ENCODE data around the gene PLA2G2D.
"Not testable (repeated sequence)": the region's sequence is repeated elsewhere in the genome, so short reads cannot be mapped to it uniquely, and the experiment has no call there.

The PLA2G2D gene

DNA sequence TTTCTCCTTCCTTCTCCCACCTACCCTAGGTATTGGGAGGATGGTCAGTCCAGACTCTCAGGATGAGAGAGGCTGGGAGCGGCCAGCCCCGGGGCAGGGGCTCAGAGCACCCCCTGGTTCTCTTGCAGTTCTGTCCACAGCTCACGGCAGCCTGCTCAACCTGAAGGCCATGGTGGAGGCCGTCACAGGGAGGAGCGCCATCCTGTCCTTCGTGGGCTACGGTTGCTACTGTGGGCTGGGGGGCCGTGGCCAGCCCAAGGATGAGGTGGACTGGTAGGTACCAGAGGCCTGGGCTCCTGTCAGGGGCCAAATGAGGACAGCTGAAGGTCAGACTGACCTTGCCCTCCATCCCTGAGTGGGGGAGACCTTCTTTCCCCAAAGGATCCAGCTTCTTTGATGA is 24.0 kb upstream of the PLA2G2D start:
- DNase-seq (ENCODE audit: low read depth in 2 of 2, low spot score in 1 of 2): no peak

DNA sequence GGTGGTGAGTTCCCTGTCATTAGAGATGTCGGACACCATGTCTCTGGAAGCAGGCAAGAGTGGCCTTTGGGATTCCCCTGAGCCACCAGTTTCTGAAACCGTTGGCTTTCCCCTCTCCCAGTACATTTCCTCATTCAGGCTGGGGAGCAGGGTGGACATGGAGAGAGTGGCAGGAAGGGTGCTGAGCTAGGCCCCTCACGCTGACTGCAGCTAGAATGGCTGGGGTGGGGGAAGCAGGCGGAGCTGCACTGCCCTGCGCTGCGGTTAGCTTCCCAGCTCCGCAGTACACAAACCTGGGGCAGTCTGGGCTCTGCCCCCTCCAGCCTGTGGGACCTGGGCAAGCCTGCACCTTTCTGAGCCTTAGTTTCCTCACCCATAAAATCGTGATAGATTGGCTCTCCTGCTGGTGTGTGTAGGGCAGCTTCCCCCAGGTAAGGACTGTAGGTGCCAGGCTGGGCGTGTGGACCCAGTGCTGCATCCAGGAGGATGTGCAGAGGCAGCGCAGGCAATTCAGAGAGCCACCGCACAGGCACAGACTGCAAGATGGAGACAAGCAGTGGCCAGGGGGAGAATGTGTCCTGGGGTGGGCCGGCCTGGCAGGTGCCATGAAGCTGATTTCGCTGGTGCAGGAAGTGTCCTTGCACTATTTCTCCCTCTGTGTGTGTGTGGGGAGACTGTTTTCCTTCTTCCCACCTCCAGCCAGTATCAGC is 22.8 kb upstream of the PLA2G2D start:
- no peak for DNase-seq (ENCODE audit: low read depth in 2 of 2, low spot score in 1 of 2)

DNA sequence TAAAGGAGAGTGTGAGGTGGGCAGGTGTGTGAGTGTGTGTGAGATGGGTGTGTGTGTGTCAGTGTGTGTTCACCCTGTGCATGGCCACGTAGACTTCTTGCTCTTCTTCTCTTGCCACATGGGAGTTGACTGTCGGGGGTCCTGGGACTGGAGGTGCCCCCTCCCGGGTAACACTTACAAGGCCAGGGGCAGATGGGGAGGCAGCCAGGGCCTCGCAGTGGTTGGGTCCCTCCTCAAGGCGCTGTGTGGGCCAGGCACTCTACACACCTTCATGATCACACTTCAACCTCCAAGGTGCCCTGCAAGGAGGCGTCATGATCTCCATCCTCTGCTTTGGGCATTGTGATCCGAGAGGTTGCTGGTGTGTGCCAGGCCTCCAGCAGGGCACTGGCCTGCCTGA is 22.1 kb upstream of the PLA2G2D start:
- DNase-seq (ENCODE audit: low read depth in 2 of 2, low spot score in 1 of 2): no peak

DNA sequence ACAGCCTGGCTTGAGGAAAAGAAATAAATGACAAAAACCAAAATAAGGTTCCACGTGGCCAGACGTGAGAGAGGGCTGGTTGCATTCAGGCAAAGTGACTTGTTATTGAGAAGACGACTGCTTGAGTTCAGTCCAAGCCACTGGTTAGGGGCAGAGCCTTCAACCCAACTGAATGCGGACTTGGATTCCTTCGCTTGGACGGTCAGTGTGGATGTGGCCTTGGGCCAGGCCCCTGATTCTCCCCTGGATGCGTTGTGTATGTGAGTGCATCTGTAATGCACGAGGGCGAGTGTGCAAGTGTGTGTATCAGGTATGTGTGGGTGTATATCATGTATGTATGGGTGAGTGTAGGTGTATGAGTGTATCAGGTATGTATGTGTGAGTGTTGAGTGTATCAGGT is 21.7 kb upstream of the PLA2G2D start:
- DNase-seq (ENCODE audit: low read depth in 2 of 2, low spot score in 1 of 2): no peak

DNA sequence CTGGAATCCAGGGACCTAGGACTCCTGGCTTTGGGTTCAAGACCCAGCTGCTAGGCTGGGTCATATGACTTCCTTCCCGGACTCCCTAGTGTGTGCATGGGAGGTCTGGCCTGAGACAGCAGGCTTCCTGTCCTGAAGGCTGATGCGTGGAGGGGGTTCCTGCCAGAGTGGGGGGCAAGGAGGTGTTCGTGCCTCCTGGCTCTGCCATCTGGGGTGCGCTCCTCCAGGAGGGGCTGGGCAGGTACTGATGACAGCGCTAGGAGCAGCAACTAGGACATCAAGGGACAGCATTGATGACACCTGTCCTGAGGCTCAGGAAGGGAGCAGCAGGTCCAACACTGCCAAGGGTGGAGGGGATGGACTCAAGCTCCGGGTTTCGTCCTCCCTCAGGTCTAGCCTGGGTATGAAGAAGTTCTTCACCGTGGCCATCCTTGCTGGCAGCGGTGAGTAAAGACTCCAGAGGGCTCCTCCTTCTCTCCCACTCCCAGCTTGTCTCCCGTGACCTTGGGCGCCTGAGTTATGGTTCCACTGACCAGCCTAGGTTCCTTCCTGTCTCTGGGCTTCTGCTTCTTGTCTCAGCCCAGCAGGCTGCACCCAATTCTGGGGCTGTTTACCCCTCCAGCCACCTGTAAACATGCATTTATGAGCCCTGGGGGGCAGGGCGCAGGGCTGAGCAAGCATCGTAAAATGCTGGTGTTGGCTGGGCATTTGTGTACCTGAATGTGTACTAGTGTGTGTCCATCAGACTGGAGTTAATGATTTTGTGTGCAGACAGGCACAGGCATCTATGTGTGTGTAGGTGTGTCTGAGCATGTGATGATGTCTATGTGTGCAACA is 20.7 kb upstream of the PLA2G2D start:
- DNase-seq (ENCODE audit: low read depth in 2 of 2, low spot score in 1 of 2): no peak

DNA sequence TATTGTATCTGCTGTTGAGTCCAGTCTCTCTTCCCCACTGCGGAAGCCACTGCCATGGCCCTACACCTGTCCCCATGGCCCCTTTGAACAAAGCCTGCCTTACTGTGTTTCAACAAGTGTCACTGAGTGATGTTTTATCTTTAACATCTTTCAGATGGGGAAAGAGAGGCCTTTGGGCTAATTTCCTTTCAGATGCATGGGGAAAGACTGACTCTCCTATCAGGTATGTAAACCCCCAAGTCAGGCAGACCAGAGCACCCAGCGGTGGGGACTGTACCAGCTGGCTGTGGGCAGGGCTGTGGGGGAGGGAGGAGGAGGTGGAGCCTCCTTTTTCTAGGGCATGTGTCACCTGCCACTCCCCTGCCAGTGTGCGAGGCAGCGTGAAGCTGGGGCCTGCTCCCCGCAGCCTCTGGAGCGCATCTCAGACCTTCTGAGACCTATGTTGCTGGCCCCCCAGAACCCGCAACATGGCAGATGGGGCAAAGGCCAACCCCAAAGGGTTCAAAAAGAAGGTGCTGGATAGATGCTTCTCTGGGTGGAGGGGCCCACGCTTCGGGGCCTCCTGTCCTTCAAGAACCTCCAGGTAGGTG is 19.7 kb upstream of the PLA2G2D start, which contains the start of gene PLA2G2F:
PLA2G2F (plus strand) TSS at position 363 of the 590 bp plus-strand sequence; CDS start at position 468, 105 bp downstream.
- no peak for DNase-seq (ENCODE audit: low read depth in 2 of 2, low spot score in 1 of 2)

DNA sequence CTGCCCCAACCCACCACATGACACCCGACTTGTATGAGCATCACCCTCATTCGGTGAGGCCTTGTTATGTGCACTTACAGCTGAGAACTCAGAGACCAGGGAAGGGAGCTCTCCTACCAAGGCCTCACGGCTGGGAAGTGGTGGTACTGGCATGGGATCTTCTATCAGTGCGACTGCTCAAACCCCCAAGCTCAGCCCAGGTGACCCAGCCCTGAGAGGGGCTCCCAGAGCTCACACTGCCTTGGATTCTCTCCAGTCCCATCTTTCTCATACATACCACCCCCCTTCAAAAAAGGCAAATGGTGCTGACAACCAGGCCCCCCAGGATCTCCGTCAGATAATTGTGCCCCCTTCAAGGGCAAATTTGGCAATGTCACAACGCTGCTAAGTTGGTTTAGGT is 19.0 kb upstream of the PLA2G2D start:
- DNase-seq (ENCODE audit: low read depth in 2 of 2, low spot score in 1 of 2): no peak

DNA sequence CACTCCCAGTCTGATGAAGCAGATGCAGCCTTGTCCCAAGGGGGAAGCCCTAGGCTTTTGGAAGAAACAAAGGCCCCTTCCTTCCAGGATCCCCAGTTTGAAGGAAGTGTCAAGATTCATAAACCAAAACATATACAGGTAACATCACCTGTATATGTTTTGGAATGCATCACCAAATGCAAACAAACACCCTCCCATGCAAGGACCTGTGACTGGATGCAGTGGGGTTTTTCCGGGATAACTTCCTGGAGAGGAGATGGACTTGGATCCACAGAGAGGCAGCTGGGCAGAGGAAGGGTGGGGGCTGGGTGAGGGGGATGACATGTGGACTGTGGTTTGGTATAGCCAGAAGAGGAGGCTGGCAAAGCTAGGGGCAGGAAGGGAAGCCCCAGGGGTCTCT is 18.3 kb upstream of the PLA2G2D start:
- no peak for DNase-seq (ENCODE audit: low read depth in 2 of 2, low spot score in 1 of 2)

DNA sequence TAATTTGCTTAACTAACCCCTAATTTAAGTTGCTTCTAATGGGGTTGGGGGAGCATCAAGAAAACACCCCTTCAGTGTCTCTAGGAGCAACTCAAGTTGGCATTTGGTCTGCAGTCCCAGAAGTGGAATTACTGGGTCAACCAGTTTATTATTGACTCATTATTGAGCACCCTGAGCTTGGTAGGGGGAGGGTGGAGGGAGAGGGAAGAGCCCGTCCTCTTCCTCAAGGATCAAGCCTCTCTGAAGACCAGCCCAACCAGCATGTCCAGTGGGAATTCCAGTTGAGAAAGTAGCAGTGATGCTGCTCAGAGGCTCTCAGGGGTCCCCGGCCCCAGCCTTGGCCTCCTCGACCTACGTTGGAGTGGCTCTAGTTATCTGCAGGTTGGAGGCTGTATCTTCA is 17.7 kb upstream of the PLA2G2D start:
- no peak for DNase-seq (ENCODE audit: low read depth in 2 of 2, low spot score in 1 of 2)

DNA sequence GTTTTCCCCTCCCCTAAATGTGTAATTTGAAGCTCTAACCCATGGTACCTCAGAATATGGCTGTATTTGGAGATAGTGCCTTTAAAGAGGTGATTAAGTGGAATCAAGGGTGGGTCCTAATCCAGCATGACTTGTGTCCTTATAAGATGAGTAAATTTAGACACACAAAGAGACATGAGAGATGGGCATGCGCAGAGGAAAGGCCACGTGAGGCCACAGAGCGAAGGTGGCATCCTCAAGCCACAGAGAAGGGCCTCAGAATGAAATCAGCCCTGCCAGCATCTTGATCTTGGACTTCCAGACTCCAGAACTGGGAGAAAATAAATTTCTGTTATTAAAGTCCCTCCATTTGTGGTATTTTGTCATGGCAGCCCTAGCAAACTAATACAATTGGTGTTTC is 16.9 kb upstream of the PLA2G2D start:
- DNase-seq (ENCODE audit: low read depth in 2 of 2, low spot score in 1 of 2): no peak

DNA sequence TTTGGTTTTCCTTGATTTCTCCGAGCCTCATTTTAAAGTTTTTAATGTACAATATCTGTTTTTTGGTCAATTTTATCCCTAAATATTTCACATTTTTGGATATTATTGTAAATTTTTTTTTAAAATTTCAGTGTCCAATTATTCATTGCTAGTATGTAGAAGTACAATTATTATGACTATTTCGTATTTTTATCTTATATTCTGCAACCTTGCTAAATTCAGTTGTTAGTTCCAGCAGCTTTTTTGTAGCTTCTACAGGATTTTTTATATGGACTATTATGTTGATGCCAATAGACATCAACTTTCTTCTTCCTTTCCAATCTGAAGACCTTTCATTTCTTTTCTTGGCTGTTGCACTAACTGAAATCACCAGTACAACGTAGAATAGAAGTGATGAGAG is 15.7 kb upstream of the PLA2G2D start:
- DNase-seq (ENCODE audit: low read depth in 2 of 2, low spot score in 1 of 2): no peak

DNA sequence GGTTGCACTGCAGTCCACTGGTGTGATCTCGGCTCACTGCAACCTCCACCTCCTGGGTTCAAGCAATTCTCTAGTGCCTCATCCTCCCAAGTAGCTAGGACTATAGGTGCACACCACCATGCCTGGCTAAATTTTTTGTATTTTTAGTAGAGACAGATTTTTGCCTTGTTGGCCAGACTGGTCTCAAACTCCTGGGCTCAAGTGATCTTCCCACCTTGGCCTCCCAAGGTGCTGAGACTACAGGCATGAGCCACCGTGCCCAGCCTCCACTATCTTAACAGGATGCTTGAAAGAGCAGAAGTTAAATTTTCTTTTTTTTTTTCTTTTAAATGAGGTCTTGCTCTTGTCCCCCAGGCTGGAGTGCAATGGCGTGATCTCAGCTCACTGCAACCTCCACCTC is 11.2 kb upstream of the PLA2G2D start:
- DNase-seq (ENCODE audit: low read depth in 2 of 2, low spot score in 1 of 2): not testable (repeated sequence)

DNA sequence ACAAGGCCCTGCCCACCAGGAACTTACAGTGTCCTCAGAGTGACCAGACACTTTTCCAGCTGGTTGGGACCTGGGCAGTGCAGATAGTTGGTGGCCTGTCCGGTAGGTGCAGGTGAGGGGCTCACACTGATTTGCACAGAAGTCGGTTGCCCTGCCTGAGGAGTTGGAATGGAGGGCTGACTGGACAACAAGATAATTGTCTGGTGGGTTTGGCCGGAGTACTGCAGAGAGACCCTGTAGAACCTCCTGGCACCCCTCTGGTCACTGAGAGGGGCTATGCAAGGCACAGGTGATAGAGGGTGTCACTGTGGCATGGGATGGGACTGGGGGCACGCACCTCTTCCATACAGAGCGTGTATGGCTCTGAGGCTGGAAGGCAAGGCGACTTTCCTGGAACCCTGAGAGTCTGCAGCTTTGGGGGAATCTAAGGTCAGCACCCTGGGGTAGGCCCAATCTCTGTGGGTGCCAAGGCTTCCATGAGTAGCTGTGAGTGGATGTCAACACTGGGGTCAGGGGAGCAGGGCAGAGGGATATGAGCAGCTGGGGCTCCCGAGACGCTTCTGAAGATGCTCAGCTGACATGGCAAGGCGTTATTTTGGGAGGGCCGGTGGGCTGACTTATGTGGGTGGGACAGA is 7.6 kb upstream of the PLA2G2D start:
- no peak for DNase-seq (ENCODE audit: low read depth in 2 of 2, low spot score in 1 of 2)

DNA sequence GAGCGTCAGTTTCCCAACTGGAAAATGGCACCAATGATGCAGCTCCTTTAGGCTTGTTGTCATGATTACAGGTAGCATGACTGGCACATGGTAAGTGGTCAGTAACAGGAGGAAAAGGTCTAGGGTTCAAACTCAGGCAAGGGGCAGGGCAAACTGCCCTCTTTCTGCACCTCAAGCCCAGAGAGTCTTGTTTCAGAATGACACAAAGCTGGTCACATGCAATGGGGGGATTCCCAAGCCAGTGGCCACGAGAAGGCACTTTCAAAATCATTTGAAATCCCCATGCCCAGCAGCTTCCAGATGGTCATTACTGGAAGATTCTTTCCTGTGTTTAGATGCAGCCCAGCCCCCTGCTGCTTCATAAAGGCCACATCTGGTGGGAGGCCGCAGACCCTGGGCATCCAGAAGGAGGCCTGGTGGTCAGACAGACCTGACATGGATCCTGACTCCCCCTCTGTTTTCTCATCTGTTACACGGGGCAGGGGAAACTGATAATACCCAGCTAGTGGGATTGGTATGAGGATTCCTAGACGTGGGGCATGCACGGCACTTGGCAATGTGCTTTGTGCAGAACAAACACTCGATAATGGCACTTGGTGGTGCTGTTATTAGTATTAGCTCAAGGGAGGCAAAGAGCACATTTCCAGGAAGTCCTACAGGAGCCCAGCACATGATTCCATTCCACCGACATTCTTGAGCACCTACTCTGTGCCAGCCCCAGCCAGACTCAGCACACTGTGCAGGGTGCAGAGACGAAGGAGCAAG is 6.9 kb upstream of the PLA2G2D start:
- DNase-seq (ENCODE audit: low read depth in 2 of 2, low spot score in 1 of 2): no peak

DNA sequence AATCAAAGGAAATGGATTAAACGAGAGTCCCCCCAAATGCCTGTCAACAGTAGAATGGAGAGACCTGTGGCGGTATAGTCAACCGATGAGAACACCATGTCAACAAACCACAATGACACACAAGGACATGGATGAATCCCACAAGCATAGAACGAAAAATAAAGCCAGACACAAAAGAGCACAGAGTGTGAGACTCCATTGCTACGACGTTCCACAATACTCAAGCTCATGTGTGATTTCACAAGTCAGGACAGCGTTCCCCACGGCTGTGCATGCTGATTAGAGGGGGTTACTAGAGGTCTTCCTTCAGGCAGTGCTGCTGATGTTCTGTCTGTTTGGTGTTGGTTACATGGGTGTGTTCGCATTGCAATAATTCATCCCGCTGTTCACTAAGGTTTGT is 5.8 kb upstream of the PLA2G2D start:
- no peak for DNase-seq (ENCODE audit: low read depth in 2 of 2, low spot score in 1 of 2)

DNA sequence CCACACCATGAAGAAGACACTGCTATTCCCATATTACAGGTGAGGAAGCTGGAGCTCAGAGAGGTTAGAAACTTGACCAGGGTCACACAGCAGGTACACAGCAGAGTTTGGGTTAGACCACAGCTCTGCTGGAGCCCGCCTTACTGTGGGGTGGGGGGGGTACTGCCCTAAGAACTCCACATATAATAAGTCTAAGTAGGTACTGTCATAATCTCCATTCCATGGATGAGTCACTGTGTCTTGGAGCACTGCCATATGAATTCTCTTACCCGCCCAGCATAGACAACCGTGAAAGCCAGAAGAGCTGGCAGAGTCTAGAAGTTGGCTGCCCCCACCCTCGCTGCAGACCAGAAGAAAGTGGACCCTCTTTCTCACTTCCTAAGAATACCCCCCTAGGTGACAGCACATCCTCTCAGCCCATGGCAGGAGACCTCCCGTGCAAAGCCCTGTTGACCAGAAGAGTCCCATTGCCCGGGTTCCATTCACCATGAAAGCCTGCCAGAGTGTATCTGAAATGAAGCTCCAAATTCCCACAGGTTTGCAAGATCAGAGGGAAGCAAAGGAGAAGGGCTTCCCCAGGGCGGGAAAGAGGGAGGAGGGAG is 5.2 kb upstream of the PLA2G2D start:
- no peak for DNase-seq (ENCODE audit: low read depth in 2 of 2, low spot score in 1 of 2)

DNA sequence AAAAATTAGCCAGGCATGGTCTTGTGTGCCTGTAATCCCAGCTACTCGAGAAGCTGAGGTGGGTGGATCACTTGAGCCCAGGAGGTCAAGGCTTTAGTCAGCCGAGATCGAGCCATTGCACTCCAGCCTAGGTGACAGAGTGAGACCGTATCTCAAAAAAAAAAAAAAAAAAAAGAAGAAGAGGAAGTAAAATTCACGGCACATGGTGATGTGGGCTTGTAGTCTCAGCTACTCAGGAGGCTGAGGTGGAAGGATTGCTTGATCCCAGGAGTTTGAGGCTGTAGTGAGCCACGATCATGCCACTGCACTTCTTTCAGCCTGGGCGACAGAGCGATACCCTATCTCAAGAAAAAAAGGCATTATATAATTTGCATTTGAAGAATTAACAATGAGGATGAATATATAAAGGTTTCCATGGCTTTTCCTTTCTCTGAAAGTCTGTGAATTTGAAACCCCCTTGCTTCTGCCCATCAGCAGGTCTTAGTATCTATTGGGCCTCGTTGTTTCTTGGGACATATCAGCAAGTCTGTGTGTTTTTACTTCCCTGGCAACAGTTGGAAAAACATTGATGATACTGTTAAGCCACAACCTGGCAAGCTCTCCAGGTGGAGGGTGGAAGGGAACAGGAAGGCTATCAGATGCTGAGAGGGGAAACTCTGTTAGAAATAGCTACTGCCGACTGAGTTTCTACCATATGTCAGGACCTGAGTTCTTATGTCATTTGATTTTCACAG is 4.6 kb upstream of the PLA2G2D start:
- no peak for DNase-seq (ENCODE audit: low read depth in 2 of 2, low spot score in 1 of 2)

DNA sequence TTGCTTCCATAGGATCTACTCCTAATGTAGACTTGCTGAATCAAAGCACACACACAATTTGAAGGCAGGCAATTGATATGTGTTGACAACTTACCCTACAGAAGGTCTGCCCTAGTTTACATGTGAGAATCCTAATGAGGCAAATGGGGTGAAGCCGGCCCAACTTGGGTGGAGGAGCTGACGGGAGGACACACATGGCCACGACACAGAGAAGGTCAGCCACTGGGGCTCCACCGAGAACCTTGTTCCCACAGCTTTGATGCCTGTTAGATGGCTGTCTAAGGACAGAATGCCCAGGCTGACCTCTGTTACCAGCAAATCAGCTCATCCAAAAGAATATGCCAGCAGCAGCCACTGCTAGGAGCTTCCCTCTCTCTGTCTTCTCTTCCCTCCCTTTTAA is 1.5 kb upstream of the PLA2G2D start:
- DNase-seq (ENCODE audit: low read depth in 2 of 2, low spot score in 1 of 2): no peak

DNA sequence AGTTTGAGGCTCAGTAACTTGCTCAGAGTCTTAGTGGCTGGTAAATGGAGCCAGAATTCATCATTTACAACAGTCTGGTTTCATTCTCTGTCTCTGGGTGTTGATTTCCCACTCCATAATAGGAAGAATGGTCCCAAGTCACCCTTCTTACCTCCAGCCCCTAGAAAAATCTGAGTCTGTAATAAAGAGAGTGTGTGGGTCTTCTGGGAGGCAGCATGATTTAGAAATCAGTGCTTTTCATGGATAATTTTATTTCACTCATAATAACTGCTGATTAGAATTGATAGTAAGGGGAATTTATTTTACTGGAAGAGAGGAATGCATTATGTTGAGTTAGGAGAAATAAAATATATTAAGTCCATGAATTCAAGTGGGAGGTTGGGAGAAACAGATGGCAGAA is 2.1 kb downstream of the PLA2G2D start:
- no peak for DNase-seq (ENCODE audit: low read depth in 2 of 2, low spot score in 1 of 2)

DNA sequence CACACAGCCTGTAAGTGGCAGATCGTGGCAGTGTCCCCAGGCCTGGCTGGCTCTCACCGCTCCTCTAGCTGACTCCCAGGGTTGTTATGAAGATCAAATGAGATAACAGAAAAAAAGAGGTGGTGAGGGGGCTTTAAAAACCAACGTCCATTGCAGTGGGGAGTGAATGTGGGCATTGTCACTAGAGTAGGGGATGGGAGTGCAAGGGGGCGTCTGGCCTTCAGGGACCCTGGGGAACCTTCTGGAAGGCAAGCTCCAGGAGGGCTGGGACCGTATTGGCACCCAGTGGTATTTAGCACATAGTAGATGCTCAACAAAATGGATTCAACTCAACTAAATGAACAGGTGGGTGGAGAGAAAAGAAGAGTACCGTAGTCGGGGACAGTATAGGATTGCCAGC is 3.4 kb downstream of the PLA2G2D start:
- no peak for DNase-seq (ENCODE audit: low read depth in 2 of 2, low spot score in 1 of 2)

Data from stimulated activated CD8-positive, alpha-beta memory T cell treated with anti-CD3 and anti-CD28 coated beads, Interleukin-4, amount 100 ng/mL, for 4 hours (primary cell).